OCI-LY1 (cell line): ENCODE results near the gene CHID1.

Source experiments
- H2AFZ ChIP-seq: fragments of 200-600 bp; sonication (generic), shearing (Covaris generic); 2 replicates; pipeline ENCODE4 v1.6.0; 2014; ENCODE audit warnings: antibody characterized with exemption, mild to moderate bottlenecking, low read length
- H3F3A ChIP-seq: fragments of 200-600 bp; sonication (generic), shearing (Covaris generic); 2 replicates; pipeline ENCODE4 v1.6.0; 2014; ENCODE audit warnings: mild to moderate bottlenecking, antibody characterized with exemption, low read length, moderate library complexity; ENCODE audit not compliant: insufficient read depth
- H3K27ac ChIP-seq: fragments of 200-600 bp; sonication (generic); 2 replicates; pipeline ENCODE4 v1.5.1; 2014; ENCODE audit warnings: low read length, mixed run types, mild to moderate bottlenecking, low read depth; ENCODE audit not compliant: poor library complexity, severe bottlenecking
- H3K27me3 ChIP-seq: fragments of 200-600 bp; sonication (generic); 2 replicates; pipeline ENCODE4 v1.6.0; 2014; ENCODE audit warnings: antibody characterized with exemption, mild to moderate bottlenecking, low read length, moderate library complexity; ENCODE audit not compliant: insufficient read depth
- H3K36me3 ChIP-seq: fragments of 200-600 bp; sonication (generic); 2 replicates; pipeline ENCODE4 v1.6.1; 2014; ENCODE audit warnings: mild to moderate bottlenecking, antibody characterized with exemption, low read length, moderate library complexity, mixed read lengths; ENCODE audit not compliant: insufficient read depth
- H3K4me1 ChIP-seq: fragments of 200-600 bp; sonication (generic); 2 replicates; pipeline ENCODE4 v1.5.1; 2014; ENCODE audit warnings: mild to moderate bottlenecking, low read length, moderate library complexity; ENCODE audit not compliant: insufficient read depth, severe bottlenecking
- H3K4me2 ChIP-seq: fragments of 200-600 bp; sonication (generic), shearing (Covaris generic); 2 replicates; pipeline ENCODE4 v1.6.1; 2014; ENCODE audit warnings: low read length
- H3K4me3 ChIP-seq: fragments of 200-600 bp; sonication (generic); 2 replicates; pipeline ENCODE4 v1.5.1; 2014; ENCODE audit warnings: low read length, low read depth, mild to moderate bottlenecking, mixed read lengths; ENCODE audit not compliant: poor library complexity, severe bottlenecking
- H3K79me2 ChIP-seq: fragments of 200-600 bp; shearing (Covaris generic); 2 replicates; pipeline ENCODE4 v1.6.1; 2016; ENCODE audit warnings: mixed run types, low read length, mixed read lengths; ENCODE audit not compliant: insufficient read depth
- H3K9ac ChIP-seq: fragments of 200-600 bp; sonication (generic), shearing (Covaris generic); 2 replicates; pipeline ENCODE4 v1.6.1; 2014; ENCODE audit warnings: mild to moderate bottlenecking, low read length, mixed read lengths
- H3K9me2 ChIP-seq: fragments of 200-600 bp; sonication (generic), shearing (Covaris generic); 2 replicates; pipeline ENCODE4 v1.6.1; 2014; ENCODE audit warnings: low read depth, mild to moderate bottlenecking, low read length, mixed read lengths
- H3K9me3 ChIP-seq: fragments of 200-600 bp; shearing (Covaris generic); 2 replicates; pipeline ENCODE4 v1.6.1; 2014; ENCODE audit warnings: low read length, mixed read lengths
- H4K20me1 ChIP-seq: fragments of 200-600 bp; sonication (generic), shearing (Covaris generic); 2 replicates; pipeline ENCODE4 v1.6.0; 2016; ENCODE audit warnings: mild to moderate bottlenecking, low read length; ENCODE audit not compliant: insufficient read depth
- EZH2 ChIP-seq: fragments of 200-600 bp; sonication (generic), shearing (Covaris generic); IDR thresholded peaks from 2 replicates; pipeline ENCODE4 v1.8.0; 2017; ENCODE audit warnings: borderline replicate concordance, mixed run types, mild to moderate bottlenecking, antibody characterized with exemption, low read length, moderate library complexity, mixed read lengths
- TF ChIP-seq, protein P1 (sequence below): fragments of 200-600 bp; sonication (generic), shearing (Covaris generic); IDR thresholded peaks from 2 replicates; pipeline ENCODE4 v1.5.1; 2017; ENCODE audit warnings: mild to moderate bottlenecking, antibody characterized with exemption, low read length, moderate library complexity, mixed read lengths

The CHID1 gene

GRCh38 chr11:877565-877964, 33.0 kb downstream of the CHID1 start:
- TF ChIP-seq, protein P1, sequence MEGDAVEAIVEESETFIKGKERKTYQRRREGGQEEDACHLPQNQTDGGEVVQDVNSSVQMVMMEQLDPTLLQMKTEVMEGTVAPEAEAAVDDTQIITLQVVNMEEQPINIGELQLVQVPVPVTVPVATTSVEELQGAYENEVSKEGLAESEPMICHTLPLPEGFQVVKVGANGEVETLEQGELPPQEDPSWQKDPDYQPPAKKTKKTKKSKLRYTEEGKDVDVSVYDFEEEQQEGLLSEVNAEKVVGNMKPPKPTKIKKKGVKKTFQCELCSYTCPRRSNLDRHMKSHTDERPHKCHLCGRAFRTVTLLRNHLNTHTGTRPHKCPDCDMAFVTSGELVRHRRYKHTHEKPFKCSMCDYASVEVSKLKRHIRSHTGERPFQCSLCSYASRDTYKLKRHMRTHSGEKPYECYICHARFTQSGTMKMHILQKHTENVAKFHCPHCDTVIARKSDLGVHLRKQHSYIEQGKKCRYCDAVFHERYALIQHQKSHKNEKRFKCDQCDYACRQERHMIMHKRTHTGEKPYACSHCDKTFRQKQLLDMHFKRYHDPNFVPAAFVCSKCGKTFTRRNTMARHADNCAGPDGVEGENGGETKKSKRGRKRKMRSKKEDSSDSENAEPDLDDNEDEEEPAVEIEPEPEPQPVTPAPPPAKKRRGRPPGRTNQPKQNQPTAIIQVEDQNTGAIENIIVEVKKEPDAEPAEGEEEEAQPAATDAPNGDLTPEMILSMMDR: no peak
- TF ChIP-seq EZH2: no peak
- no peaks in the 10 kb centered on the region for H3K9me3 ChIP-seq
- H2AFZ ChIP-seq: no peak overlapping the region
- H3K4me1 ChIP-seq: no peaks in the 10 kb centered on the region
- no peak overlapping the region for H3K27ac ChIP-seq
- no peaks in the 10 kb centered on the region for H3K9me2 ChIP-seq
- no peak overlapping the region for H3K4me2 ChIP-seq
- H3K9ac ChIP-seq: no peak overlapping the region
- no peaks in the 10 kb centered on the region for H3K79me2 ChIP-seq
- no peaks in the 10 kb centered on the region for H3K27me3 ChIP-seq
- H3K36me3 ChIP-seq: peaks cover 13% of the 10 kb centered on the region
- H3K4me3 ChIP-seq: no peak overlapping the region
- no peaks in the 10 kb centered on the region for H4K20me1 ChIP-seq
- no peaks in the 10 kb centered on the region for H3F3A ChIP-seq

DNA sequence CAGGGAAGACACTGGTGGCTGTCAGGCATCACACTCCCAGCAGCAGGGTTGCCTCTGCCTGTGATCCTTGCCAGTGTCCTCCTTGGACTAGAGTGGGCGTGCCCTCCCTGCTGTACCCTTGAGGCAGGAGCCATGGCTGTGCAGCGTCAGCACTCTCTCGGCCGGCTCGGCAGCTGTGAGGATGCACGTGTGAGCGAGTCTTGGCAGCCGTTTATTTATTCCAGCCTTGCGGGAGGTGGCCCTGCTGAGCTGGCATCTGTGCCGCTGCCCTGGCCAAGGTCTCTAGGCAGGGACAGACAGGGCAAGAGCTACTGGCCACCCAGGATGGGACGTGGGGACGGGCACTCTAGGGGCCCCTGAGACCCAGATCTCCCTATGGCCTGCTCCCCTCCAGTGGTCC, 34.1 kb downstream of the CHID1 start:
- no peak overlapping the region for H3K9ac ChIP-seq
- H3K9me3 ChIP-seq: no peaks in the 10 kb centered on the region
- H3K9me2 ChIP-seq: no peaks in the 10 kb centered on the region
- no peaks in the 10 kb centered on the region for H3K4me1 ChIP-seq
- H4K20me1 ChIP-seq: no peaks in the 10 kb centered on the region
- H3K27me3 ChIP-seq: no peaks in the 10 kb centered on the region
- H3K4me3 ChIP-seq: no peak overlapping the region
- H3K79me2 ChIP-seq: no peaks in the 10 kb centered on the region
- no peaks in the 10 kb centered on the region for H3F3A ChIP-seq
- no peak overlapping the region for H2AFZ ChIP-seq
- H3K36me3 ChIP-seq: peaks cover 11% of the 10 kb centered on the region
- H3K27ac ChIP-seq: no peak overlapping the region
- no peak overlapping the region for H3K4me2 ChIP-seq
- TF ChIP-seq EZH2: no peak
- TF ChIP-seq, protein P1: no peak

GRCh38 chr11:875769-876301, 34.8 kb downstream of the CHID1 start:
- H3K4me1 ChIP-seq: no peaks in the 10 kb centered on the region
- no peak overlapping the region for H3K4me2 ChIP-seq
- H3F3A ChIP-seq: no peaks in the 10 kb centered on the region
- no peak overlapping the region for H2AFZ ChIP-seq
- no peaks in the 10 kb centered on the region for H3K27me3 ChIP-seq
- H3K4me3 ChIP-seq: no peak overlapping the region
- TF ChIP-seq EZH2: no peak
- TF ChIP-seq, protein P1: no peak
- H3K9me3 ChIP-seq: no peaks in the 10 kb centered on the region
- no peaks in the 10 kb centered on the region for H3K9me2 ChIP-seq
- H4K20me1 ChIP-seq: no peaks in the 10 kb centered on the region
- H3K9ac ChIP-seq: no peak overlapping the region
- H3K36me3 ChIP-seq: peaks cover 8% of the 10 kb centered on the region
- no peak overlapping the region for H3K27ac ChIP-seq
- no peaks in the 10 kb centered on the region for H3K79me2 ChIP-seq
